Activated CD4-positive, alpha-beta T cell treated with anti-CD3 and anti-CD28 coated beads, Interleukin-2, amount 10 ng/mL, durations not matched to agents 24 days and 14 days (primary cell): Measurements from ENCODE around the gene CNTNAP2. TPM values are rescaled to one million over a fixed set of nuclear protein-coding genes. Genes with fewer than 3 reads are reported as not detected.

ENCODE experiments used
- DNase-seq: peaks from one replicate; pipeline ENCODE4 v3.0.0; 2022
- H3K27ac Mint-ChIP-seq: one replicate; pipeline ENCODE4 v1.8.0; 2022; ENCODE audit warnings: mild to moderate bottlenecking, mixed read lengths
- H3K27me3 Mint-ChIP-seq: one replicate; pipeline ENCODE4 v1.8.0; 2022; ENCODE audit warnings: mixed read lengths
- H3K36me3 Mint-ChIP-seq: one replicate; pipeline ENCODE4 v1.8.0; 2022; ENCODE audit warnings: low read depth, mild to moderate bottlenecking, mixed read lengths
- H3K4me1 Mint-ChIP-seq: one replicate; pipeline ENCODE4 v1.8.0; 2021; ENCODE audit warnings: mixed read lengths
- H3K4me3 Mint-ChIP-seq: one replicate; pipeline ENCODE4 v1.8.0; 2022; ENCODE audit warnings: mild to moderate bottlenecking, moderate library complexity, mixed read lengths
- H3K9me3 Mint-ChIP-seq: one replicate; pipeline ENCODE4 v1.8.0; 2021; ENCODE audit warnings: mixed read lengths
- intact Hi-C: fragments of 100-400 bp; cut with micrococcal nuclease; formaldehyde crosslinking; loops from one replicate; pipeline ENCODE4 v1.15.1; 2023
- total RNA-seq: library from RNA; stranded (reverse); gene quantifications from 2 replicates; pipeline ENCODE4 v1.2.3, GENCODE V29; 2022

CNTNAP2 gene
- total RNA-seq, 1 donor from 2014 or later: not detected

- intact Hi-C loops: no loop called here
- no peaks in the 10 kb centered on the region for H3K9me3 Mint-ChIP-seq
- no peak overlapping the region for H3K27ac Mint-ChIP-seq
- no peaks in the 10 kb centered on the region for H3K27me3 Mint-ChIP-seq
- H3K4me1 Mint-ChIP-seq: no peaks in the 10 kb centered on the region
- no peak for DNase-seq
- H3K36me3 Mint-ChIP-seq: no peaks in the 10 kb centered on the region
- no peak overlapping the region for H3K4me3 Mint-ChIP-seq
Observed at GRCh38 chr7:147251751-147252325, 1135.2 kb downstream of the CNTNAP2 start.

GRCh38 chr7:147261693-147262092 lies 1145.1 kb downstream of the CNTNAP2 start:
- Mint-ChIP-seq H3K4me3 (no peak overlapping the region), H3K9me3 (no peaks in the 10 kb centered on the region), H3K36me3 (no peaks in the 10 kb centered on the region), H3K4me1 (no peaks in the 10 kb centered on the region), H3K27ac (no peak overlapping the region), H3K27me3 (no peaks in the 10 kb centered on the region)
- no peak for DNase-seq
- intact Hi-C loops: no loop called here

GRCh38 chr7:147265528-147265927 lies 1148.9 kb downstream of the CNTNAP2 start:
- Mint-ChIP-seq H3K36me3 (no peaks in the 10 kb centered on the region), H3K4me1 (no peaks in the 10 kb centered on the region), H3K4me3 (no peak overlapping the region), H3K27ac (no peak overlapping the region), H3K9me3 (no peaks in the 10 kb centered on the region), H3K27me3 (no peaks in the 10 kb centered on the region)
- intact Hi-C loops: no loop called here
- DNase-seq: no peak

- H3K36me3 Mint-ChIP-seq: no peaks in the 10 kb centered on the region
- H3K27ac Mint-ChIP-seq: no peak overlapping the region
- no peaks in the 10 kb centered on the region for H3K27me3 Mint-ChIP-seq
- H3K9me3 Mint-ChIP-seq: no peaks in the 10 kb centered on the region
- H3K4me1 Mint-ChIP-seq: no peaks in the 10 kb centered on the region
- intact Hi-C loops: no loop called here
- no peak overlapping the region for H3K4me3 Mint-ChIP-seq
- DNase-seq: no peak
Observed at GRCh38 chr7:147276106-147276505, 1159.5 kb downstream of the CNTNAP2 start.

GRCh38 chr7:147276783-147277370 lies 1160.3 kb downstream of the CNTNAP2 start:
- intact Hi-C loops: no loop called here
- DNase-seq: no peak
- no peaks in the 10 kb centered on the region for H3K27me3 Mint-ChIP-seq
- H3K36me3 Mint-ChIP-seq: no peaks in the 10 kb centered on the region
- no peak overlapping the region for H3K27ac Mint-ChIP-seq
- H3K9me3 Mint-ChIP-seq: no peaks in the 10 kb centered on the region
- H3K4me3 Mint-ChIP-seq: no peak overlapping the region
- H3K4me1 Mint-ChIP-seq: no peaks in the 10 kb centered on the region

- H3K27ac Mint-ChIP-seq: no peak overlapping the region
- H3K9me3 Mint-ChIP-seq: no peaks in the 10 kb centered on the region
- no peaks in the 10 kb centered on the region for H3K4me1 Mint-ChIP-seq
- no peak for DNase-seq
- H3K36me3 Mint-ChIP-seq: no peaks in the 10 kb centered on the region
- intact Hi-C loops: no loop called here
- no peak overlapping the region for H3K4me3 Mint-ChIP-seq
- H3K27me3 Mint-ChIP-seq: no peaks in the 10 kb centered on the region
Observed at GRCh38 chr7:147279514-147279913, 1162.9 kb downstream of the CNTNAP2 start.

- Mint-ChIP-seq H3K27ac (no peak overlapping the region), H3K4me3 (no peak overlapping the region), H3K36me3 (no peaks in the 10 kb centered on the region), H3K9me3 (no peaks in the 10 kb centered on the region), H3K27me3 (no peaks in the 10 kb centered on the region), H3K4me1 (no peaks in the 10 kb centered on the region)
- intact Hi-C loops: no loop called here
- no peak for DNase-seq
Observed at GRCh38 chr7:147279964-147280374, 1163.4 kb downstream of the CNTNAP2 start.

- Mint-ChIP-seq H3K4me3 (no peak overlapping the region), H3K36me3 (no peaks in the 10 kb centered on the region), H3K9me3 (no peaks in the 10 kb centered on the region), H3K27ac (no peak overlapping the region), H3K27me3 (no peaks in the 10 kb centered on the region), H3K4me1 (no peaks in the 10 kb centered on the region)
- intact Hi-C loops: no loop called here
- no peak for DNase-seq
Observed at GRCh38 chr7:147282204-147282603, 1165.6 kb downstream of the CNTNAP2 start.

GRCh38 chr7:147296201-147296600 lies 1179.6 kb downstream of the CNTNAP2 start:
- Mint-ChIP-seq H3K27ac (no peak overlapping the region), H3K27me3 (no peaks in the 10 kb centered on the region), H3K9me3 (no peaks in the 10 kb centered on the region), H3K36me3 (no peaks in the 10 kb centered on the region), H3K4me3 (no peak overlapping the region), H3K4me1 (no peaks in the 10 kb centered on the region)
- intact Hi-C loops: no loop called here
- DNase-seq: no peak

GRCh38 chr7:147296986-147297385 lies 1180.4 kb downstream of the CNTNAP2 start:
- no peak overlapping the region for H3K27ac Mint-ChIP-seq
- DNase-seq: no peak
- intact Hi-C loops: no loop called here
- no peaks in the 10 kb centered on the region for H3K36me3 Mint-ChIP-seq
- H3K27me3 Mint-ChIP-seq: no peaks in the 10 kb centered on the region
- H3K4me3 Mint-ChIP-seq: no peak overlapping the region
- H3K9me3 Mint-ChIP-seq: no peaks in the 10 kb centered on the region
- no peaks in the 10 kb centered on the region for H3K4me1 Mint-ChIP-seq

- no peaks in the 10 kb centered on the region for H3K4me1 Mint-ChIP-seq
- no peak for DNase-seq
- H3K27ac Mint-ChIP-seq: no peak overlapping the region
- H3K27me3 Mint-ChIP-seq: no peaks in the 10 kb centered on the region
- intact Hi-C loops: no loop called here
- no peak overlapping the region for H3K4me3 Mint-ChIP-seq
- H3K36me3 Mint-ChIP-seq: no peaks in the 10 kb centered on the region
- H3K9me3 Mint-ChIP-seq: no peaks in the 10 kb centered on the region
Observed at GRCh38 chr7:147298611-147299043, 1182.0 kb downstream of the CNTNAP2 start.

- no peak for DNase-seq
- H3K4me3 Mint-ChIP-seq: no peak overlapping the region
- no peak overlapping the region for H3K27ac Mint-ChIP-seq
- H3K4me1 Mint-ChIP-seq: no peaks in the 10 kb centered on the region
- no peaks in the 10 kb centered on the region for H3K36me3 Mint-ChIP-seq
- no peaks in the 10 kb centered on the region for H3K27me3 Mint-ChIP-seq
- no peaks in the 10 kb centered on the region for H3K9me3 Mint-ChIP-seq
- intact Hi-C loops: no loop called here
Observed at GRCh38 chr7:147300293-147300692, 1183.7 kb downstream of the CNTNAP2 start.

- Mint-ChIP-seq H3K4me1 (no peaks in the 10 kb centered on the region), H3K4me3 (no peak overlapping the region), H3K27me3 (no peaks in the 10 kb centered on the region), H3K9me3 (no peaks in the 10 kb centered on the region), H3K36me3 (no peaks in the 10 kb centered on the region), H3K27ac (no peak overlapping the region)
- no peak for DNase-seq
- intact Hi-C loops: no loop called here
Observed at GRCh38 chr7:147304376-147304775, 1187.8 kb downstream of the CNTNAP2 start.

GRCh38 chr7:147305827-147306226 lies 1189.2 kb downstream of the CNTNAP2 start:
- Mint-ChIP-seq H3K4me1 (no peaks in the 10 kb centered on the region), H3K4me3 (no peak overlapping the region), H3K9me3 (no peaks in the 10 kb centered on the region), H3K27me3 (no peaks in the 10 kb centered on the region), H3K27ac (no peak overlapping the region), H3K36me3 (no peaks in the 10 kb centered on the region)
- intact Hi-C loops: no loop called here
- DNase-seq: no peak

- Mint-ChIP-seq H3K27me3 (no peaks in the 10 kb centered on the region), H3K4me1 (no peaks in the 10 kb centered on the region), H3K36me3 (no peaks in the 10 kb centered on the region), H3K9me3 (no peaks in the 10 kb centered on the region), H3K27ac (no peak overlapping the region), H3K4me3 (no peak overlapping the region)
- DNase-seq: no peak
- intact Hi-C loops: no loop called here
Observed at GRCh38 chr7:147308539-147308938, 1191.9 kb downstream of the CNTNAP2 start.
